WTC11 (cell line): ENCODE results near the gene CSPG5. TPM values are rescaled to one million over a fixed set of nuclear protein-coding genes. Genes with fewer than 3 reads are reported as not detected.

Source experiments
- ATAC-seq: fragments of 200-7000 bp; cut with Tn5 transposase; 2 replicates; pipeline ENCODE4 v1.10.0; 2021; ENCODE audit warnings: mild to moderate bottlenecking, moderate library complexity
- Bru-seq: library from RNA; stranded (reverse); fragments of 400-500 nt; gene quantifications from one replicate; lab custom pipeline; 2021; lab: Mats Ljungman, UMichigan
- CTCF ChIA-PET: fragments of 300-600 bp; sonication (Branson Sonifier 250); formaldehyde crosslinking; loops from one replicate; lab custom pipeline; 2021; ENCODE audit warnings: antibody characterized with exemption; lab: Charles Lee
- POLR2A ChIA-PET: fragments of 350-600 bp; sonication (Branson Sonifier 250); formaldehyde crosslinking; loops from one replicate; lab custom pipeline; 2021; ENCODE audit warnings: antibody characterized with exemption; lab: Charles Lee
- DNase-seq: peaks from one replicate; pipeline ENCODE4 v3.0.0; 2021; ENCODE audit warnings: low spot score
- H3K27ac Mint-ChIP-seq: 2 replicates; pipeline ENCODE4 v1.8.0; 2021; ENCODE audit warnings: mixed read lengths
- H3K27me3 Mint-ChIP-seq: 2 replicates; pipeline ENCODE4 v1.8.0; 2021; ENCODE audit warnings: low read depth, mild to moderate bottlenecking, moderate library complexity, mixed read lengths
- H3K36me3 Mint-ChIP-seq: 2 replicates; pipeline ENCODE4 v1.8.0; 2021; ENCODE audit warnings: mixed read lengths
- H3K4me1 Mint-ChIP-seq: 2 replicates; pipeline ENCODE4 v1.8.0; 2022; ENCODE audit warnings: mixed read lengths
- H3K4me3 Mint-ChIP-seq: 2 replicates; pipeline ENCODE4 v1.8.0; 2021; ENCODE audit warnings: mild to moderate bottlenecking, moderate library complexity, mixed read lengths
- H3K9me3 Mint-ChIP-seq: 2 replicates; pipeline ENCODE4 v1.8.0; 2021; ENCODE audit warnings: mixed read lengths
- CREM ChIP-seq: sonication (generic); formaldehyde crosslinking; IDR thresholded peaks from 2 replicates; pipeline ENCODE4 v1.8.1; 2022; ENCODE audit warnings: mild to moderate bottlenecking, missing genetic modification reagents, moderate library complexity
- FOXK1 ChIP-seq: sonication (generic); formaldehyde crosslinking; IDR thresholded peaks from 2 replicates; pipeline ENCODE4 v1.8.0; 2022; ENCODE audit warnings: mild to moderate bottlenecking, moderate library complexity, missing genetic modification reagents
- JUN ChIP-seq: sonication (generic); formaldehyde crosslinking; IDR thresholded peaks from 2 replicates; pipeline ENCODE4 v1.8.0; 2023; ENCODE audit warnings: mild to moderate bottlenecking, missing genetic modification reagents
- MAX ChIP-seq: sonication (generic); formaldehyde crosslinking; IDR thresholded peaks from 2 replicates; pipeline ENCODE4 v1.8.0; 2022; ENCODE audit warnings: mild to moderate bottlenecking, missing genetic modification reagents
- MYBL2 ChIP-seq: sonication (generic); formaldehyde crosslinking; IDR thresholded peaks from 2 replicates; pipeline ENCODE4 v1.8.1; 2023; ENCODE audit warnings: mild to moderate bottlenecking, moderate library complexity, missing genetic modification reagents
- NR3C1 ChIP-seq: sonication (generic); formaldehyde crosslinking; conservative IDR thresholded peaks from 2 replicates; pipeline ENCODE4 v1.8.1; 2023; ENCODE audit warnings: low read depth, mild to moderate bottlenecking, missing genetic modification reagents
- OVOL2 ChIP-seq: fragments of 250-450 bp; sonication (Bioruptor Pico); IDR thresholded peaks from 2 replicates; pipeline ENCODE4 v1.9.0; 2021; ENCODE audit warnings: mild to moderate bottlenecking, borderline replicate concordance
- SP1 ChIP-seq: sonication (generic); formaldehyde crosslinking; conservative IDR thresholded peaks from 2 replicates; pipeline ENCODE4 v1.8.1; 2022; ENCODE audit warnings: missing genetic modification reagents
- TEAD4 ChIP-seq: sonication (generic); formaldehyde crosslinking; IDR thresholded peaks from 2 replicates; pipeline ENCODE4 v1.8.0; 2022; ENCODE audit warnings: mild to moderate bottlenecking, missing genetic modification reagents
- ZNF263 ChIP-seq: sonication (generic); formaldehyde crosslinking; IDR thresholded peaks from 2 replicates; pipeline ENCODE4 v1.8.1; 2022; ENCODE audit warnings: low read depth, mild to moderate bottlenecking, moderate library complexity, missing genetic modification reagents
- ZNF317 ChIP-seq: sonication (generic); formaldehyde crosslinking; IDR thresholded peaks from 2 replicates; pipeline ENCODE4 v1.8.1; 2023; ENCODE audit warnings: low read depth, mild to moderate bottlenecking, moderate library complexity, missing genetic modification reagents, borderline replicate concordance
- ZNF423 ChIP-seq: fragments of 250-450 bp; sonication (Bioruptor Pico); IDR thresholded peaks from 2 replicates; pipeline ENCODE4 v2.1.2; 2022; ENCODE audit warnings: mild to moderate bottlenecking, moderate library complexity
- long read RNA-seq, 3 experiments: library from RNA in 1 of 3; library from capped mRNA in 1 of 3; library from polyadenylated mRNA in 1 of 3; unstranded in 2 of 3; stranded (forward) in 1 of 3; transcript quantifications; one replicate each; pipeline ENCODE4 v2.0.0, GENCODE V29; 2021
- total RNA-seq: library from RNA; stranded (reverse); gene quantifications from 3 replicates; pipeline ENCODE4 v1.2.3, GENCODE V29; 2021
- TF ChIP-seq, protein P1 (sequence below): sonication (generic); formaldehyde crosslinking; IDR thresholded peaks from 2 replicates; pipeline ENCODE4 v1.8.0; 2023; ENCODE audit warnings: missing genetic modification reagents, mild to moderate bottlenecking, borderline replicate concordance
- TF ChIP-seq, protein P2 (sequence below): sonication (generic); formaldehyde crosslinking; IDR thresholded peaks from 2 replicates; pipeline ENCODE4 v1.8.1; 2023; ENCODE audit warnings: mild to moderate bottlenecking, missing genetic modification reagents
- TF ChIP-seq, protein P3 (sequence below): sonication (generic); formaldehyde crosslinking; IDR thresholded peaks from 2 replicates; pipeline ENCODE4 v1.8.1; 2023; ENCODE audit warnings: mild to moderate bottlenecking, missing genetic modification reagents, moderate library complexity

The CSPG5 gene, protein sequence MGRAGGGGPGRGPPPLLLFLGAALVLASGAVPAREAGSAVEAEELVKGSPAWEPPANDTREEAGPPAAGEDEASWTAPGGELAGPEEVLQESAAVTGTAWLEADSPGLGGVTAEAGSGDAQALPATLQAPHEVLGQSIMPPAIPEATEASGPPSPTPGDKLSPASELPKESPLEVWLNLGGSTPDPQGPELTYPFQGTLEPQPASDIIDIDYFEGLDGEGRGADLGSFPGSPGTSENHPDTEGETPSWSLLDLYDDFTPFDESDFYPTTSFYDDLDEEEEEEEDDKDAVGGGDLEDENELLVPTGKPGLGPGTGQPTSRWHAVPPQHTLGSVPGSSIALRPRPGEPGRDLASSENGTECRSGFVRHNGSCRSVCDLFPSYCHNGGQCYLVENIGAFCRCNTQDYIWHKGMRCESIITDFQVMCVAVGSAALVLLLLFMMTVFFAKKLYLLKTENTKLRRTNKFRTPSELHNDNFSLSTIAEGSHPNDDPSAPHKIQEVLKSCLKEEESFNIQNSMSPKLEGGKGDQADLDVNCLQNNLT
- total RNA-seq = 3.3 to 4.4 TPM (median 3.7 TPM) in 3 replicates
- Bru-seq, nascent RNA = percentile 30 among the genes with signal in this experiment
- long read RNA-seq, experiment 1, full-length matches to known transcripts = 8 of 9 reads
- long read RNA-seq, experiment 1, partial matches to known transcripts = 0 of 9 reads
- long read RNA-seq, experiment 1, other reads (novel, unspliced or antisense) = 1 of 9 reads
- long read RNA-seq, experiment 2 = 0 reads
- long read RNA-seq, experiment 3 = 0 reads

DNA sequence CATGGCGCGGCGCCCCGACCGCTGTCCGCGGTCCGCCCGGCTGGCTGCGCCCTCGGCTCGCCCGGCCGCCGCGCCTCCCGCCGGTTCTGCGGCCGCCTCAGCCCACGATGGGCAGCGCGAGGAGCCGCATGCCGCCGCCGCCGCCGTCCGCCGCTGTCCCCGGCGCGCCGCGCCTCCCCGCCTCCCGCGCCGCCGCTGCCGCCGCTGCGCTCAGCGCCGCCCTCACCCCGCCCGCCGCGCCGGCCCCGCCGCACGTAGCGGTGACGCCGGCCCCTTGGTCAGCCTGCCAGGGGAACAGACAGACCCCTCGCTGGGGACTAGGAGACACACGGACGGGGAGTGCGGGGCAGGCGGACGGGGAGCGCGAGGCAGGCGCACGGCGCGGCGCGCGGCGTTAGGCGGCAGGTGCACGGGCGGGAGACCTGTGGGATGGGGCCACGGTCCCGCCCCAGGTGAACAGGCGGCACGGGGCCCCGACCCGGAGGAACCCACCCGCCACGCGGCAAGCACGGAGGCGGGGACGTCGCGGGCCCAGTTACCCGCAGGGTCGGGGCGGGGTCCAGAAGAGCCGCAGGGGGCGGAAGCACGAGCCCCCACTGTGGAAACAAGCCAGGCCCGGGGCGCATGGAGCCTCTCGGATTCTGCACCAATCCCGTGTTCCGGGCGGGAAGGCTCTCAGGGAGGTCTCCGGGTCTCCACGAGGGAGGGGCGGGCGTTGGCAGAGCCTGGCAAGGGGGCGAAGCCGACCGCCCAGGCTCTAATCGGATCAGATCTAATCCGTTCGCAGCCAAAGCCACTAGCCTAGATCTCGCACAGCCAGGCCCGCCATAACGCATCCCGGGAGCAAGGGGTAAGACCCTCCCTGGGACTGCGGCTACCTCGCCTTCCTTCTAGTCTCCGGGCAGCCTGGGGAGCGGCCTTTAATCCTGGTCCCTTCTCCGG lies at the start of gene CSPG5:
TSS of gene CSPG5 (minus strand) at position 175 of the 942 bp plus-strand sequence. CDS start at position 3, 172 bp downstream.
- ChIA-PET POLR2A (interaction anchor here (1.1 kb wide), 1 partner anchor 57 kb away, joined by 4 read pairs; no protein-coding TSS in a partner anchor), CTCF (interaction anchor here (1.0 to 2.4 kb wide), 4 partner anchors 10 to 572 kb away, joined by 4 to 8 read pairs (median 5); no protein-coding TSS in a partner anchor)
- DNase-seq (peak; percentile 44), ATAC-seq (peak; percentile 15)
- H3K4me3 Mint-ChIP-seq = peak within 1 kb of the TSS; percentile 48
- peaks cover 59% of the 10 kb centered on the region for H3K27me3 Mint-ChIP-seq
- H3K36me3 Mint-ChIP-seq = no peaks in the 10 kb centered on the region
- TF ChIP-seq FOXK1 (peak; percentile 31), ZNF263 (CRISPR knock-in tag) (no peak), MAX (CRISPR knock-in tag) (peak; percentile 78), MYBL2 (no peak), TEAD4 (no peak), SP1 (CRISPR knock-in tag) (peak; percentile 60), CREM (CRISPR knock-in tag) (no peak), JUN (CRISPR knock-in tag) (peak; percentile 79), ZNF423 (peak; percentile 71)
- TF ChIP-seq, protein P1, sequence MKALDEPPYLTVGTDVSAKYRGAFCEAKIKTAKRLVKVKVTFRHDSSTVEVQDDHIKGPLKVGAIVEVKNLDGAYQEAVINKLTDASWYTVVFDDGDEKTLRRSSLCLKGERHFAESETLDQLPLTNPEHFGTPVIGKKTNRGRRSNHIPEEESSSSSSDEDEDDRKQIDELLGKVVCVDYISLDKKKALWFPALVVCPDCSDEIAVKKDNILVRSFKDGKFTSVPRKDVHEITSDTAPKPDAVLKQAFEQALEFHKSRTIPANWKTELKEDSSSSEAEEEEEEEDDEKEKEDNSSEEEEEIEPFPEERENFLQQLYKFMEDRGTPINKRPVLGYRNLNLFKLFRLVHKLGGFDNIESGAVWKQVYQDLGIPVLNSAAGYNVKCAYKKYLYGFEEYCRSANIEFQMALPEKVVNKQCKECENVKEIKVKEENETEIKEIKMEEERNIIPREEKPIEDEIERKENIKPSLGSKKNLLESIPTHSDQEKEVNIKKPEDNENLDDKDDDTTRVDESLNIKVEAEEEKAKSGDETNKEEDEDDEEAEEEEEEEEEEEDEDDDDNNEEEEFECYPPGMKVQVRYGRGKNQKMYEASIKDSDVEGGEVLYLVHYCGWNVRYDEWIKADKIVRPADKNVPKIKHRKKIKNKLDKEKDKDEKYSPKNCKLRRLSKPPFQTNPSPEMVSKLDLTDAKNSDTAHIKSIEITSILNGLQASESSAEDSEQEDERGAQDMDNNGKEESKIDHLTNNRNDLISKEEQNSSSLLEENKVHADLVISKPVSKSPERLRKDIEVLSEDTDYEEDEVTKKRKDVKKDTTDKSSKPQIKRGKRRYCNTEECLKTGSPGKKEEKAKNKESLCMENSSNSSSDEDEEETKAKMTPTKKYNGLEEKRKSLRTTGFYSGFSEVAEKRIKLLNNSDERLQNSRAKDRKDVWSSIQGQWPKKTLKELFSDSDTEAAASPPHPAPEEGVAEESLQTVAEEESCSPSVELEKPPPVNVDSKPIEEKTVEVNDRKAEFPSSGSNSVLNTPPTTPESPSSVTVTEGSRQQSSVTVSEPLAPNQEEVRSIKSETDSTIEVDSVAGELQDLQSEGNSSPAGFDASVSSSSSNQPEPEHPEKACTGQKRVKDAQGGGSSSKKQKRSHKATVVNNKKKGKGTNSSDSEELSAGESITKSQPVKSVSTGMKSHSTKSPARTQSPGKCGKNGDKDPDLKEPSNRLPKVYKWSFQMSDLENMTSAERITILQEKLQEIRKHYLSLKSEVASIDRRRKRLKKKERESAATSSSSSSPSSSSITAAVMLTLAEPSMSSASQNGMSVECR (CRISPR knock-in tag) = peak; percentile 61; the same call in 1 of the 2 replicates
- no peaks in the 10 kb centered on the region for H3K9me3 Mint-ChIP-seq
- H3K4me1 Mint-ChIP-seq = peaks cover 10% of the 10 kb centered on the region
- H3K27ac Mint-ChIP-seq = no peak within 1 kb of the TSS

DNA sequence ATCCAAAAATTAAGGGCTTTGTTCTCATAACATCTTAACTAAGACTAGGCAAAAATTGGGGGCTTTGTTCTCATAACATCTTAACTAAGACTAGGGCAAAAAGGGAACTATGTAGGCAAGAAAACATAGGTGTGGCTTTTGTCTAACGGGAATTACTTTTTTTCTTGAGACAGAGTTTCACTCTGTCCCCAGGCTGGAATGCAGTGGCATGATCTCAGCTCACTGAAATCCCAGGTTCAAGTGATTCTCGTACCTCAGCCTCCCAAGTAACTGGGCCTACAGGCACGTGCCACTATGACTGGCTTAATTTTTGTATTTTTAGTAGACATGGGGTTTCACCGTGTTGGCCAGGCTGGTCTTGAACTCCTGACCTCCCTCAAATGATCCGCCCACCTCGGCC lies 49.8 kb upstream of the CSPG5 start:
- no peak for DNase-seq
- H3K27me3 Mint-ChIP-seq = no peaks in the 10 kb centered on the region
- peaks cover 65% of the 10 kb centered on the region for H3K36me3 Mint-ChIP-seq
- TF ChIP-seq, protein P2, sequence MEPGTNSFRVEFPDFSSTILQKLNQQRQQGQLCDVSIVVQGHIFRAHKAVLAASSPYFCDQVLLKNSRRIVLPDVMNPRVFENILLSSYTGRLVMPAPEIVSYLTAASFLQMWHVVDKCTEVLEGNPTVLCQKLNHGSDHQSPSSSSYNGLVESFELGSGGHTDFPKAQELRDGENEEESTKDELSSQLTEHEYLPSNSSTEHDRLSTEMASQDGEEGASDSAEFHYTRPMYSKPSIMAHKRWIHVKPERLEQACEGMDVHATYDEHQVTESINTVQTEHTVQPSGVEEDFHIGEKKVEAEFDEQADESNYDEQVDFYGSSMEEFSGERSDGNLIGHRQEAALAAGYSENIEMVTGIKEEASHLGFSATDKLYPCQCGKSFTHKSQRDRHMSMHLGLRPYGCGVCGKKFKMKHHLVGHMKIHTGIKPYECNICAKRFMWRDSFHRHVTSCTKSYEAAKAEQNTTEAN (CRISPR knock-in tag) = no peak
- TF ChIP-seq OVOL2 (CRISPR knock-in tag) = no peak
- no peak for TF ChIP-seq ZNF317 (CRISPR knock-in tag)
- TF ChIP-seq FOXK1 = no peak
- TF ChIP-seq NR3C1 = no peak
- TF ChIP-seq, protein P3, sequence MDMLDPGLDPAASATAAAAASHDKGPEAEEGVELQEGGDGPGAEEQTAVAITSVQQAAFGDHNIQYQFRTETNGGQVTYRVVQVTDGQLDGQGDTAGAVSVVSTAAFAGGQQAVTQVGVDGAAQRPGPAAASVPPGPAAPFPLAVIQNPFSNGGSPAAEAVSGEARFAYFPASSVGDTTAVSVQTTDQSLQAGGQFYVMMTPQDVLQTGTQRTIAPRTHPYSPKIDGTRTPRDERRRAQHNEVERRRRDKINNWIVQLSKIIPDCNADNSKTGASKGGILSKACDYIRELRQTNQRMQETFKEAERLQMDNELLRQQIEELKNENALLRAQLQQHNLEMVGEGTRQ (CRISPR knock-in tag) = no peak
- no peaks in the 10 kb centered on the region for H3K4me1 Mint-ChIP-seq
- ChIA-PET CTCF (interaction anchor here (0.9 kb wide), 1 partner anchor 171 kb away, joined by 3 read pairs; no protein-coding TSS in a partner anchor), POLR2A (interaction anchor here (0.5 kb wide), 1 partner anchor 18 kb away, joined by 3 read pairs; no protein-coding TSS in a partner anchor)
- ATAC-seq = no peak
- no peak overlapping the region for H3K4me3 Mint-ChIP-seq
- H3K9me3 Mint-ChIP-seq = no peaks in the 10 kb centered on the region
- peak overlapping the region; percentile 68 for H3K27ac Mint-ChIP-seq
